ENCODE results near the gene SEPTIN8. TPM values are rescaled to one million over a fixed set of nuclear protein-coding genes. Genes with fewer than 3 reads are reported as not detected.

The SEPTIN8 gene
- total and polyA plus RNA-seq, 2 of the 8 experiments (the other 6 are each of a cell fraction or from before 2014, with no cell fraction given) = 21.2 to 33.0 TPM

GRCh38 chr5:132708645-132709044 lies 68.4 kb downstream of the SEPTIN8 start:
- Histone ChIP-seq H3K79me2 (ENCODE audit: control insufficient read depth in 1 of 2, insufficient read depth in 2 of 2, low read length in 2 of 2) (no peaks in the 10 kb centered on the region), H2BK120ac (replicated peaks; ENCODE audit: low read depth, low read length) (no peak overlapping the region), H3K18ac (ENCODE audit: extremely low read depth, low read length) (no peak overlapping the region), H4K91ac (replicated peaks; ENCODE audit: insufficient read length, low read length) (no peak overlapping the region), H3K4me1 (replicated peaks in 1 of 4; ENCODE audit: control insufficient read depth in 3 of 4, insufficient read depth in 4 of 4, low read length in 3 of 4) (no peaks in the 10 kb centered on the region), H2BK5ac (ENCODE audit: low read depth, low read length) (no peak overlapping the region), H3K79me1 (ENCODE audit: low read depth, low read length) (no peaks in the 10 kb centered on the region), H4K20me1 (replicated peaks in 1 of 2; ENCODE audit: control insufficient read depth in 1 of 2, insufficient read depth in 2 of 2, low read length in 2 of 2) (no peaks in the 10 kb centered on the region), H3K36me3 (ENCODE audit: control insufficient read depth in 2 of 4, insufficient read depth in 4 of 4, low read length in 3 of 4) (peaks cover 0 to 3% (median 0%) of the 10 kb centered on the region in 4 experiments; a peak in 1 of 8 replicates), H3K4ac (replicated peaks; ENCODE audit: insufficient read length, low read depth, low read length) (no peak overlapping the region), H3K23ac (ENCODE audit: insufficient read length) (no peak overlapping the region), H2BK20ac (ENCODE audit: low read length) (no peak overlapping the region), H3K27me3 (replicated peaks in 1 of 4; ENCODE audit: control insufficient read depth in 3 of 4, extremely low read depth in 1 of 4, insufficient read depth in 3 of 4, low read length in 3 of 4) (no peaks in the 10 kb centered on the region), H3K4me2 (ENCODE audit: insufficient read depth in 1 of 2, low read depth in 2 of 2, low read length in 2 of 2) (no peak overlapping the region), H3K9me3 (ENCODE audit: insufficient read depth in 2 of 2, low read depth in 1 of 2, low read length in 1 of 2) (no peaks in the 10 kb centered on the region), H3K56ac (replicated peaks; ENCODE audit: insufficient read length, low read depth, low read length) (no peak overlapping the region), H3K4me3 (ENCODE audit: extremely low read depth in 1 of 4, insufficient read depth in 2 of 4, low read depth in 3 of 4, low read length in 4 of 4) (no peak overlapping the region), H3K9ac (replicated peaks in 1 of 4; ENCODE audit: extremely low read depth in 1 of 4, low read depth in 3 of 4, low read length in 3 of 4) (no peak overlapping the region), H3K23me2 (ENCODE audit: low read depth, low read length) (no peaks in the 10 kb centered on the region), H3K14ac (ENCODE audit: insufficient read length) (no peak overlapping the region), H2BK15ac (ENCODE audit: low read length) (no peak overlapping the region), H3K27ac (ENCODE audit: low read depth, low read length) (no peak overlapping the region), H2BK12ac (ENCODE audit: low read depth, low read length) (no peak overlapping the region), H2AK5ac (ENCODE audit: low read depth, low read length) (no peak overlapping the region), H4K8ac (ENCODE audit: extremely low read depth, insufficient read depth, low read length) (no peak overlapping the region), H2AFZ (ENCODE audit: low read length) (no peak overlapping the region), H4K5ac (ENCODE audit: insufficient read length, low read depth, low read length) (no peak overlapping the region)
- ChIA-PET POLR2A (ENCODE audit: partially characterized antibody) (interaction anchor here (0.7 kb wide), 1 partner anchor 162 kb away, joined by 3 read pairs; no protein-coding TSS in a partner anchor), CTCF (ENCODE audit: partially characterized antibody) (interaction anchor here (0.7 to 1.5 kb wide), 5 partner anchors 10 to 470 kb away, joined by 3 to 7 read pairs (median 3); no protein-coding TSS in a partner anchor)
- TF ChIP-seq TCF12 (IDR thresholded peaks at IDR 0.05; ENCODE audit: low read depth, low read length) (no peak), FOSL1 (IDR thresholded peaks at IDR 0.05; ENCODE audit: insufficient read depth, low read depth, low read length) (no peak), SIX5 (IDR thresholded peaks at IDR 0.05; ENCODE audit: low read depth, low read length) (no peak), SIN3A (conservative IDR thresholded peaks at IDR 0.05 in 1 of 2, IDR thresholded peaks at IDR 0.05 in 1 of 2; ENCODE audit: low read depth in 1 of 2, low read length in 2 of 2) (no peak), JUN (IDR thresholded peaks at IDR 0.05; ENCODE audit: low read depth, low read length) (no peak), EZH2 (IDR thresholded peaks at IDR 0.05; ENCODE audit: low read depth, low read length, severe bottlenecking) (no peak), ATF2 (IDR thresholded peaks at IDR 0.05; ENCODE audit: low read length) (no peak), TAF7 (optimal IDR thresholded peaks at IDR 0.05; ENCODE audit: borderline replicate concordance, low read depth, low read length) (no peak), CHD2 (IDR thresholded peaks at IDR 0.05; ENCODE audit: low read length) (no peak), SP4 (IDR thresholded peaks at IDR 0.05; ENCODE audit: low read length) (no peak)
- DNase-seq (ENCODE audit: low read depth in 1 of 2, low spot score in 2 of 2) (no peak), FAIRE-seq (no peak)

Data from H1 (cell line).